CD14-positive monocyte (primary cell): ENCODE data around the gene G6PD. TPM values are rescaled to one million over a fixed set of nuclear protein-coding genes. Genes with fewer than 3 reads are reported as not detected.

Source experiments
- DNase-seq, 3 donors: peaks; one replicate each; pipeline ENCODE4 v3.0.0-alpha.2; 2011 to 2022
- H2AFZ ChIP-seq: 2 replicates; pipeline ENCODE4 v1.6.0; 2012; ENCODE audit warnings: mild to moderate bottlenecking, low read depth, low read length, inconsistent platforms; ENCODE audit not compliant: insufficient read depth, poor library complexity, severe bottlenecking
- H3K27ac ChIP-seq, 2 donors: 1 replicate in 1 of 2; 2 replicates in 1 of 2; pipeline ENCODE4 v1.5.1; 2012 to 2013; ENCODE audit warnings: low read length in 2 of 2, control low read depth in 1 of 2, inconsistent platforms in 1 of 2, low read depth in 1 of 2, mild to moderate bottlenecking in 1 of 2
- H3K27me3 ChIP-seq, 2 donors: one replicate each; pipeline versions ENCODE4 v1.6.0 to v1.6.1; 2011 to 2013; ENCODE audit warnings: low read length in 2 of 2; ENCODE audit not compliant: control insufficient read depth in 2 of 2, insufficient read depth in 2 of 2
- H3K36me3 ChIP-seq, 2 donors: replicated peaks in 1 of 2; 1 replicate in 1 of 2; 2 replicates in 1 of 2; pipeline versions ENCODE4 v1.5.1 to v1.6.1; 2012 to 2013; ENCODE audit warnings: low read length in 2 of 2, control low read depth in 1 of 2, inconsistent platforms in 1 of 2, mild to moderate bottlenecking in 1 of 2; ENCODE audit not compliant: insufficient read depth in 2 of 2, control insufficient read depth in 1 of 2
- H3K4me1 ChIP-seq, 2 donors: 1 replicate in 1 of 2; 2 replicates in 1 of 2; pipeline versions ENCODE4 v1.5.1 to v1.6.1; 2012 to 2013; ENCODE audit warnings: low read length in 2 of 2, control low read depth in 1 of 2, inconsistent platforms in 1 of 2, mild to moderate bottlenecking in 1 of 2, moderate library complexity in 1 of 2; ENCODE audit not compliant: insufficient read depth in 2 of 2, control insufficient read depth in 1 of 2
- H3K4me2 ChIP-seq: replicated peaks from 2 replicates; pipeline ENCODE3; 2012; ENCODE audit warnings: low read length, moderate library complexity, mild to moderate bottlenecking; ENCODE audit not compliant: poor library complexity, severe bottlenecking; ENCODE audit errors: extremely low read depth
- H3K4me3 ChIP-seq, 3 experiments: fragments of 200-600 bp in 1 of 3; sonication (generic) in 1 of 3; replicated peaks in 1 of 3; 1 replicate in 2 of 3; 2 replicates in 1 of 3; pipeline ENCODE4 v1.5.1; 2011 to 2013; ENCODE audit warnings: low read length in 3 of 3, mild to moderate bottlenecking in 3 of 3, control low read depth in 2 of 3, low read depth in 2 of 3, inconsistent platforms in 1 of 3, moderate library complexity in 1 of 3
- H3K79me2 ChIP-seq: 2 replicates; pipeline ENCODE4 v1.6.0; 2012; ENCODE audit warnings: mild to moderate bottlenecking, control low read depth, inconsistent platforms, low read length, moderate library complexity; ENCODE audit not compliant: insufficient read depth
- H3K9ac ChIP-seq: 2 replicates; pipeline ENCODE4 v1.6.0; 2017; ENCODE audit warnings: low read length, mild to moderate bottlenecking; ENCODE audit not compliant: insufficient read depth, poor library complexity, severe bottlenecking
- H3K9me3 ChIP-seq, 2 donors: replicated peaks in 1 of 2; 1 replicate in 1 of 2; 2 replicates in 1 of 2; pipeline versions ENCODE4 v1.5.1 to v1.6.1; 2012 to 2013; ENCODE audit warnings: low read length in 2 of 2, control low read depth in 1 of 2; ENCODE audit not compliant: control insufficient read depth in 1 of 2, insufficient read depth in 1 of 2
- H4K20me1 ChIP-seq: 2 replicates; pipeline ENCODE4 v1.6.0; 2012; ENCODE audit warnings: mild to moderate bottlenecking, low read length, control low read depth, moderate library complexity; ENCODE audit not compliant: insufficient read depth
- H3K27ac Mint-ChIP-seq, 7 donors: one replicate each; pipeline ENCODE4 v1.8.0; 2020; ENCODE audit warnings: mild to moderate bottlenecking in 7 of 7, mixed read lengths in 7 of 7, moderate library complexity in 6 of 7, inconsistent platforms in 2 of 7
- H3K27me3 Mint-ChIP-seq, 3 donors: one replicate each; pipeline ENCODE4 v1.8.0; 2021 to 2022; ENCODE audit warnings: low read depth in 3 of 3, mild to moderate bottlenecking in 3 of 3, mixed read lengths in 3 of 3, moderate library complexity in 3 of 3, inconsistent platforms in 1 of 3
- H3K36me3 Mint-ChIP-seq, 2 donors: one replicate each; pipeline ENCODE4 v1.8.0; 2020; ENCODE audit warnings: mixed read lengths in 2 of 2, inconsistent platforms in 1 of 2, mild to moderate bottlenecking in 1 of 2
- H3K4me1 Mint-ChIP-seq: one replicate; pipeline ENCODE4 v1.8.0; 2020; ENCODE audit warnings: mild to moderate bottlenecking, mixed read lengths
- H3K4me3 Mint-ChIP-seq, 2 donors: one replicate each; pipeline ENCODE4 v1.8.0; 2020; ENCODE audit warnings: mild to moderate bottlenecking in 2 of 2, mixed read lengths in 2 of 2, moderate library complexity in 1 of 2
- H3K9me3 Mint-ChIP-seq, 7 donors: one replicate each; pipeline ENCODE4 v1.8.0; 2020 to 2022; ENCODE audit warnings: mixed read lengths in 7 of 7, mild to moderate bottlenecking in 6 of 7, moderate library complexity in 6 of 7, inconsistent platforms in 2 of 7
- WGBS: methylation state at CpG from one replicate; pipeline ENCODE4 v1.1.5; 2013; ENCODE audit warnings: missing lambda C conversion rate; ENCODE audit not compliant: insufficient coverage; 5-methylcytosine and 5-hydroxymethylcytosine counted together
- intact Hi-C, 2 donors: fragments of 100-400 bp; cut with micrococcal nuclease; formaldehyde crosslinking; loops; one replicate each; pipeline versions ENCODE4 v1.15.0 to v1.15.1; 2023
- polyA plus RNA-seq, 3 donors: library from polyadenylated mRNA; depleted of rRNA in 1 of 3; unstranded in 2 of 3; stranded (reverse) in 1 of 3; fragments of 300-500 nt in 2 of 3; fragments of >200 nt in 1 of 3; fragmentation: Illumina TruSeq in 2 of 3; gene quantifications; 1 replicate in 2 of 3; 2 replicates in 1 of 3; pipeline ENCODE4 v1.2.3, GENCODE V29; 2012 to 2021
- TF ChIP-seq, protein P1 (sequence below): fragments of 200-600 bp; IDR thresholded peaks from one replicate; pipeline ENCODE4 v1.8.0; 2022; ENCODE audit warnings: antibody characterized with exemption, mild to moderate bottlenecking

G6PD gene
- polyA plus RNA-seq, 3 donors: 10.7 to 165 (median 14.7) TPM

DNA sequence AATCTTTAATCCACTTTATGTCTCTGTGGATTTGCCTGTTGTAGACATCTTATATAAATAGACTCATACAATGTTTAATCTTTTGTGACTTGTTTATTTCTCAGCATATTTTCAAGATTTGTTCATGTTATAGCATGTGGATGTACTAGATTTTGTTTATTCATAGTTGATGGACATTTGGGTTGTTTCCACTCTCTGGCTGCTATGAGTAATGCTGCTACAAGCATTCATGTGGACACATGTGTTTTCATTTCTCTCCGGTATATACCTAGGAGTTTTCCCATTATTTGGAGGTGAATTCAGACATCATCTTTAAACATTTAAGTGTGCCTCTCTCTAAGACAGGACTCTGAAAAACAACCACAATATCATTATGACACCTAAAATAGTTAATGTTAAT lies 3.1 kb upstream of the G6PD start:
- Histone ChIP-seq H3K79me2 (peaks cover 77% of the 10 kb centered on the region), H3K9me3 (peaks cover 0 to 7% of the 10 kb centered on the region in 2 donors), H2AFZ (no peak overlapping the region), H3K4me2 (no peak overlapping the region), H3K4me3 (no peak overlapping the region), H3K36me3 (peaks cover 13 to 20% of the 10 kb centered on the region in 2 donors), H3K27ac (no peak overlapping the region), H3K4me1 (peaks cover 42 to 48% of the 10 kb centered on the region in 2 donors), H3K27me3 (no peaks in the 10 kb centered on the region), H3K9ac (no peak overlapping the region), H4K20me1 (peaks cover 55% of the 10 kb centered on the region)
- Mint-ChIP-seq H3K27me3 (peaks cover 0 to 11% (median 2%) of the 10 kb centered on the region in 3 donors), H3K4me1 (peaks cover 50% of the 10 kb centered on the region), H3K4me3 (no peak overlapping the region), H3K36me3 (peaks cover 22 to 34% of the 10 kb centered on the region in 2 donors), H3K9me3 (peaks cover 0 to 21% (median 18%) of the 10 kb centered on the region in 7 donors), H3K27ac (peak overlapping the region in 1 of 7 donors; percentile 43)
- DNase-seq: no peak
- TF ChIP-seq, protein P1, sequence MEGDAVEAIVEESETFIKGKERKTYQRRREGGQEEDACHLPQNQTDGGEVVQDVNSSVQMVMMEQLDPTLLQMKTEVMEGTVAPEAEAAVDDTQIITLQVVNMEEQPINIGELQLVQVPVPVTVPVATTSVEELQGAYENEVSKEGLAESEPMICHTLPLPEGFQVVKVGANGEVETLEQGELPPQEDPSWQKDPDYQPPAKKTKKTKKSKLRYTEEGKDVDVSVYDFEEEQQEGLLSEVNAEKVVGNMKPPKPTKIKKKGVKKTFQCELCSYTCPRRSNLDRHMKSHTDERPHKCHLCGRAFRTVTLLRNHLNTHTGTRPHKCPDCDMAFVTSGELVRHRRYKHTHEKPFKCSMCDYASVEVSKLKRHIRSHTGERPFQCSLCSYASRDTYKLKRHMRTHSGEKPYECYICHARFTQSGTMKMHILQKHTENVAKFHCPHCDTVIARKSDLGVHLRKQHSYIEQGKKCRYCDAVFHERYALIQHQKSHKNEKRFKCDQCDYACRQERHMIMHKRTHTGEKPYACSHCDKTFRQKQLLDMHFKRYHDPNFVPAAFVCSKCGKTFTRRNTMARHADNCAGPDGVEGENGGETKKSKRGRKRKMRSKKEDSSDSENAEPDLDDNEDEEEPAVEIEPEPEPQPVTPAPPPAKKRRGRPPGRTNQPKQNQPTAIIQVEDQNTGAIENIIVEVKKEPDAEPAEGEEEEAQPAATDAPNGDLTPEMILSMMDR: no peak
- intact Hi-C loops: no loop called here
- no CpG with 5 or more reads among the region's 1 CpG for WGBS

DNA sequence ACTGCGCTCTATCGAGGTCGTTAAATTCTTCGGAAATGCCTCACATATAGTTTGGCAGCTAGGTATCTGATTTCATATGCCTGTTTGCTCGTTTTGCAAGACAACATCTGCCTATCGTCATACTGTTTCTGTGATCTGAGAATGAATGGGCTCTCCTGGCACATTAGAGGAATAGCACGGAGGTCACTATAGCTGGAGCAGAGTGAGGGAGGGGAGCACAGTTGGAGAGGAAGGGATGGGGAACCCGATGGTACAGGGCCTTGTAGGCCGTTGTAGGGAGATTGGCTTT lies 1.3 kb upstream of the G6PD start:
- Histone ChIP-seq H3K4me1 (peaks cover 60 to 66% of the 10 kb centered on the region in 2 donors), H3K4me3 (peak overlapping the region; percentile 74 to 86 (median 77)), H3K36me3 (peaks cover 0 to 2% of the 10 kb centered on the region in 2 donors), H3K27ac (peak overlapping the region; percentile 88 to 96), H3K79me2 (peaks cover 64% of the 10 kb centered on the region), H4K20me1 (peaks cover 39% of the 10 kb centered on the region), H3K9me3 (peaks cover 0 to 7% of the 10 kb centered on the region in 2 donors), H3K4me2 (peak overlapping the region; percentile 74), H3K27me3 (no peaks in the 10 kb centered on the region), H3K9ac (peak overlapping the region; percentile 79), H2AFZ (peak overlapping the region; percentile 79)
- 0% methylated on average over 3 of the region's 9 CpGs for WGBS
- Mint-ChIP-seq H3K27ac (peak overlapping the region; percentile 96 to 99 (median 98)), H3K9me3 (peaks cover 0 to 23% (median 18%) of the 10 kb centered on the region in 7 donors), H3K4me3 (peak overlapping the region; percentile 86 to 94), H3K36me3 (peaks cover 16 to 19% of the 10 kb centered on the region in 2 donors), H3K4me1 (peaks cover 64% of the 10 kb centered on the region), H3K27me3 (peaks cover 0 to 10% (median 0%) of the 10 kb centered on the region in 3 donors)
- intact Hi-C loops: no loop called here
- TF ChIP-seq, protein P1: no peak
- DNase-seq: no peak
